ENCODE data around the gene RAB23.

The RAB23 gene

GRCh38 chr6:57216235-57217101 lies 5.6 kb downstream of the RAB23 start:
- H3K4me1 ChIP-seq (ENCODE audit: insufficient read depth, low read length, severe bottlenecking), result peaks cover 5% of the 10 kb centered on the region
- no peaks in the 10 kb centered on the region for H3K9me2 ChIP-seq (ENCODE audit: low read depth, low read length)
- no peak overlapping the region for H3K9ac ChIP-seq (ENCODE audit: low read length)
- H3K4me2 ChIP-seq (ENCODE audit: low read length), result no peak overlapping the region
- H2AFZ ChIP-seq (ENCODE audit: low read length), result no peak overlapping the region
- H3K4me3 ChIP-seq (ENCODE audit: low read depth, low read length, poor library complexity, severe bottlenecking), result no peak overlapping the region
- no peak for TF ChIP-seq EZH2 (IDR thresholded peaks at IDR 0.05; ENCODE audit: borderline replicate concordance, low read length)
- no peak for TF ChIP-seq CTCF (IDR thresholded peaks at IDR 0.05; ENCODE audit: low read length)
- no peaks in the 10 kb centered on the region; the same call in 1 of the 2 replicates for H3K36me3 ChIP-seq (ENCODE audit: insufficient read depth, low read length)
- H3K27ac ChIP-seq (ENCODE audit: low read depth, low read length, poor library complexity, severe bottlenecking), result no peak overlapping the region
- H3K79me2 ChIP-seq (ENCODE audit: insufficient read depth, low read length), result no peaks in the 10 kb centered on the region
- H3F3A ChIP-seq (ENCODE audit: insufficient read depth, low read length), result no peaks in the 10 kb centered on the region
- no peaks in the 10 kb centered on the region for H3K27me3 ChIP-seq (ENCODE audit: insufficient read depth, low read length)
- peaks cover 3% of the 10 kb centered on the region; the same call in 1 of the 2 replicates for H3K9me3 ChIP-seq (ENCODE audit: low read length)
- H4K20me1 ChIP-seq (ENCODE audit: insufficient read depth, low read length), result no peaks in the 10 kb centered on the region

- Histone ChIP-seq H3K9me2 (ENCODE audit: low read depth, low read length) (no peaks in the 10 kb centered on the region), H3K9me3 (ENCODE audit: low read length) (peaks cover under 1% of the 10 kb centered on the region; the same call in 1 of the 2 replicates), H3K4me1 (ENCODE audit: insufficient read depth, low read length, severe bottlenecking) (no peaks in the 10 kb centered on the region), H2AFZ (ENCODE audit: low read length) (no peak overlapping the region), H3K36me3 (ENCODE audit: insufficient read depth, low read length) (no peaks in the 10 kb centered on the region; the same call in 1 of the 2 replicates), H3K27ac (ENCODE audit: low read depth, low read length, poor library complexity, severe bottlenecking) (no peak overlapping the region), H3F3A (ENCODE audit: insufficient read depth, low read length) (no peaks in the 10 kb centered on the region), H3K9ac (ENCODE audit: low read length) (no peak overlapping the region), H3K4me2 (ENCODE audit: low read length) (no peak overlapping the region), H3K4me3 (ENCODE audit: low read depth, low read length, poor library complexity, severe bottlenecking) (no peak overlapping the region), H3K79me2 (ENCODE audit: insufficient read depth, low read length) (no peaks in the 10 kb centered on the region), H3K27me3 (ENCODE audit: insufficient read depth, low read length) (no peaks in the 10 kb centered on the region), H4K20me1 (ENCODE audit: insufficient read depth, low read length) (no peaks in the 10 kb centered on the region)
- TF ChIP-seq EZH2 (IDR thresholded peaks at IDR 0.05; ENCODE audit: borderline replicate concordance, low read length) (no peak), CTCF (IDR thresholded peaks at IDR 0.05; ENCODE audit: low read length) (no peak)
These were observed 6.8 kb downstream of the RAB23 start for GRCh38 chr6:57215260-57215659.

GRCh38 chr6:57210060-57210459 lies 12.0 kb downstream of the RAB23 start:
- no peak for TF ChIP-seq EZH2 (IDR thresholded peaks at IDR 0.05; ENCODE audit: borderline replicate concordance, low read length)
- no peak for TF ChIP-seq CTCF (IDR thresholded peaks at IDR 0.05; ENCODE audit: low read length)
- Histone ChIP-seq H4K20me1 (ENCODE audit: insufficient read depth, low read length) (no peaks in the 10 kb centered on the region), H3K27ac (ENCODE audit: low read depth, low read length, poor library complexity, severe bottlenecking) (no peak overlapping the region), H3K9ac (ENCODE audit: low read length) (no peak overlapping the region), H3K27me3 (ENCODE audit: insufficient read depth, low read length) (no peaks in the 10 kb centered on the region), H3K4me3 (ENCODE audit: low read depth, low read length, poor library complexity, severe bottlenecking) (no peak overlapping the region), H3K4me2 (ENCODE audit: low read length) (no peak overlapping the region), H3K9me3 (ENCODE audit: low read length) (no peaks in the 10 kb centered on the region), H3K4me1 (ENCODE audit: insufficient read depth, low read length, severe bottlenecking) (no peaks in the 10 kb centered on the region), H2AFZ (ENCODE audit: low read length) (no peak overlapping the region), H3K9me2 (ENCODE audit: low read depth, low read length) (no peaks in the 10 kb centered on the region), H3F3A (ENCODE audit: insufficient read depth, low read length) (no peaks in the 10 kb centered on the region), H3K79me2 (ENCODE audit: insufficient read depth, low read length) (no peaks in the 10 kb centered on the region), H3K36me3 (ENCODE audit: insufficient read depth, low read length) (no peaks in the 10 kb centered on the region)

Measured in OCI-LY1 (cell line).